SK-N-SH treated with all-trans-retinoic acid at 6 μM for 48 hours (cell line): ENCODE measurements around the gene IFT52.

Experiments
- ARNTL ChIP-seq: fragments of 450-650 bp; formaldehyde crosslinking; IDR thresholded peaks from 2 replicates; pipeline ENCODE4 v1.5.0; 2020; ENCODE audit warnings: low read depth, mild to moderate bottlenecking, moderate library complexity, borderline replicate concordance
- ISL1 ChIP-seq: fragments of 250-450 bp; sonication (Bioruptor Pico); IDR thresholded peaks from 2 replicates; pipeline ENCODE4 v2.1.2; 2022; ENCODE audit warnings: mild to moderate bottlenecking, moderate library complexity
- OSR1 ChIP-seq: fragments of 250-450 bp; sonication (Bioruptor Pico); IDR thresholded peaks from 2 replicates; pipeline ENCODE4 v1.8.0; 2022; ENCODE audit warnings: moderate library complexity, mild to moderate bottlenecking, inconsistent platforms
- PATZ1 ChIP-seq: fragments of 250-450 bp; sonication (Bioruptor Pico); IDR thresholded peaks from 2 replicates; pipeline ENCODE4 v1.8.0; 2020; ENCODE audit warnings: mild to moderate bottlenecking, moderate library complexity, borderline replicate concordance
- RARB ChIP-seq: fragments of 250-450 bp; sonication (Bioruptor Pico); IDR thresholded peaks from 2 replicates; pipeline ENCODE4 v1.8.0; 2021; ENCODE audit warnings: mild to moderate bottlenecking, moderate library complexity
- SNAI2 ChIP-seq: fragments of 250-450 bp; sonication (Bioruptor Pico); IDR thresholded peaks from 2 replicates; pipeline ENCODE4 v1.5.0; 2020; ENCODE audit warnings: mild to moderate bottlenecking, moderate library complexity
- TSHZ2 ChIP-seq: fragments of 250-450 bp; sonication (Bioruptor Pico); IDR thresholded peaks from 2 replicates; pipeline ENCODE4 v1.5.0; 2020; ENCODE audit warnings: mild to moderate bottlenecking, moderate library complexity
- ZFP3 ChIP-seq: fragments of 250-450 bp; sonication (Bioruptor Pico); IDR thresholded peaks from 2 replicates; pipeline ENCODE4 v1.5.0; 2020; ENCODE audit warnings: mild to moderate bottlenecking, moderate library complexity
- TF ChIP-seq, protein P1 (sequence below): fragments of 250-450 bp; sonication (Bioruptor Pico); IDR thresholded peaks from 2 replicates; pipeline ENCODE4 v1.5.1; 2021; ENCODE audit warnings: mild to moderate bottlenecking, moderate library complexity
- TF ChIP-seq, protein P2 (sequence below): fragments of 250-450 bp; sonication (Bioruptor Pico); IDR thresholded peaks from 2 replicates; pipeline ENCODE4 v1.5.1; 2020; ENCODE audit warnings: low read depth, mild to moderate bottlenecking, moderate library complexity

DNA sequence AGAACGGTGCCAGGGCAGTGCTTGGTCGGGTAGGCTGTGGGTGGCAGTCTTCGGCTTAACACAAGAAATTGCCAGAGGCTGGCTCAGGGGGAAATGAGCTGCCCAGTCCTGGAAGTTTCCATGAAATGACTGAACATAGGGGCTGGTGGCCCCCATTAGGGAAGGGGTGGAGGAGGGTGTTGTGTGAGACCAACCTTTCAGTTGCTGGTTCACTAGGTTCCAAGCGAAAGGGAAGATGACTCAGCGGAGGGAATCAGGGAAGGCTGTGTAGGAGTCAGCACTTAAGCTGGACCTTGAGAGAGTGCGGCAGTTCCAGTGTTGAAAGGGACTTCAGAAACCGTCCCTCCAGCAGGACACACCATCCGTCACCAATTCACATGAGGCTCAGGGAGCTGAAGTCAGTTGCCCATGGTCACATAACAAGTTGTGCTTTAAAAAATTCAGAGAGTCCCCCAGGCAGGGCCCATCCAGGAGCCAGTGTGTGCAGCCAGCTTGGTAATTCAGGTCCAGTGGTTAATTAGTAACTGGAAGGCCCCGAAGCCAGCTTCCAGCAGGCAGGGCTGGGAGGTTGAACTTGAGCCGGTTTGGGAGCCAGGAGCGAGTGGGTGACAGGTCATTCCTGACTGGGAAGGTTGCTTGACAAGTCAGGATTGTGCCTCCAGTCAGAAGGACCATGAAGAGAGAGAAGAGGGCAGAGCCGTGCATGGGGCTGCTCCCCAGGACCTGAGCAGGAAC is 32.2 kb upstream of the IFT52 start, which contains the start of gene SGK2:
- no peak for TF ChIP-seq ZFP3 (CRISPR knock-in tag)
- no peak for TF ChIP-seq TSHZ2
- TF ChIP-seq ARNTL (CRISPR knock-in tag) = no peak
- no peak for TF ChIP-seq SNAI2 (CRISPR knock-in tag)
- TF ChIP-seq, protein P1, sequence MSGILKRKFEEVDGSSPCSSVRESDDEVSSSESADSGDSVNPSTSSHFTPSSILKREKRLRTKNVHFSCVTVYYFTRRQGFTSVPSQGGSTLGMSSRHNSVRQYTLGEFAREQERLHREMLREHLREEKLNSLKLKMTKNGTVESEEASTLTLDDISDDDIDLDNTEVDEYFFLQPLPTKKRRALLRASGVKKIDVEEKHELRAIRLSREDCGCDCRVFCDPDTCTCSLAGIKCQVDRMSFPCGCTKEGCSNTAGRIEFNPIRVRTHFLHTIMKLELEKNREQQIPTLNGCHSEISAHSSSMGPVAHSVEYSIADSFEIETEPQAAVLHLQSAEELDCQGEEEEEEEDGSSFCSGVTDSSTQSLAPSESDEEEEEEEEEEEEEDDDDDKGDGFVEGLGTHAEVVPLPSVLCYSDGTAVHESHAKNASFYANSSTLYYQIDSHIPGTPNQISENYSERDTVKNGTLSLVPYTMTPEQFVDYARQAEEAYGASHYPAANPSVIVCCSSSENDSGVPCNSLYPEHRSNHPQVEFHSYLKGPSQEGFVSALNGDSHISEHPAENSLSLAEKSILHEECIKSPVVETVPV (CRISPR knock-in tag) = no peak
- TF ChIP-seq, protein P2, sequence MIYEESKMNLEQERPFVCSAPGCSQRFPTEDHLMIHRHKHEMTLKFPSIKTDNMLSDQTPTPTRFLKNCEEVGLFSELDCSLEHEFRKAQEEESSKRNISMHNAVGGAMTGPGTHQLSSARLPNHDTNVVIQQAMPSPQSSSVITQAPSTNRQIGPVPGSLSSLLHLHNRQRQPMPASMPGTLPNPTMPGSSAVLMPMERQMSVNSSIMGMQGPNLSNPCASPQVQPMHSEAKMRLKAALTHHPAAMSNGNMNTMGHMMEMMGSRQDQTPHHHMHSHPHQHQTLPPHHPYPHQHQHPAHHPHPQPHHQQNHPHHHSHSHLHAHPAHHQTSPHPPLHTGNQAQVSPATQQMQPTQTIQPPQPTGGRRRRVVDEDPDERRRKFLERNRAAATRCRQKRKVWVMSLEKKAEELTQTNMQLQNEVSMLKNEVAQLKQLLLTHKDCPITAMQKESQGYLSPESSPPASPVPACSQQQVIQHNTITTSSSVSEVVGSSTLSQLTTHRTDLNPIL (CRISPR knock-in tag) = no peak
- no peak for TF ChIP-seq PATZ1 (CRISPR knock-in tag)
- no peak for TF ChIP-seq RARB (CRISPR knock-in tag)
- no peak for TF ChIP-seq ISL1
- TF ChIP-seq OSR1 (CRISPR knock-in tag) = no peak
